GM23338 (cell line): Measurements from ENCODE around the gene IMMP2L. TPM values are rescaled to one million over a fixed set of nuclear protein-coding genes. Genes with fewer than 3 reads are reported as not detected.

Experiments used
- ATAC-seq: fragments of 200-7000 bp; cut with Tn5 transposase; 3 replicates; pipeline ENCODE4 v1.9.1; 2020
- DNase-seq: peaks from one replicate; pipeline ENCODE4 v3.0.0-alpha.2; 2015; ENCODE audit warnings: low spot score
- H2AFZ ChIP-seq: fragments of 200-600 bp; sonication (generic); 2 replicates; pipeline ENCODE4 v1.8.0; 2016; ENCODE audit warnings: antibody characterized with exemption, mild to moderate bottlenecking, moderate library complexity
- H3F3A ChIP-seq: fragments of 200-600 bp; sonication (generic); replicated peaks from 2 replicates; pipeline ENCODE4 v1.8.0; 2017; ENCODE audit warnings: antibody characterized with exemption, mixed run types, low read depth
- H3K27ac ChIP-seq: fragments of 200-600 bp; sonication (generic); 2 replicates; pipeline ENCODE4 v1.6.1; 2016; ENCODE audit warnings: low read depth
- H3K27me3 ChIP-seq: fragments of 200-600 bp; sonication (generic); 2 replicates; pipeline ENCODE4 v1.8.0; 2016; ENCODE audit warnings: mild to moderate bottlenecking, mixed run types, moderate library complexity; ENCODE audit not compliant: insufficient read depth
- H3K36me3 ChIP-seq: fragments of 200-600 bp; sonication (generic); 2 replicates; pipeline ENCODE4 v1.8.0; 2016; ENCODE audit warnings: mild to moderate bottlenecking; ENCODE audit not compliant: insufficient read depth
- H3K4me1 ChIP-seq: fragments of 200-600 bp; sonication (generic); 2 replicates; pipeline ENCODE4 v1.8.0; 2016; ENCODE audit warnings: mild to moderate bottlenecking, moderate library complexity; ENCODE audit not compliant: insufficient read depth
- H3K4me2 ChIP-seq: fragments of 200-600 bp; sonication (generic); 2 replicates; pipeline ENCODE4 v1.7.1; 2017; ENCODE audit warnings: mixed run types
- H3K4me3 ChIP-seq: fragments of 200-600 bp; sonication (generic); 2 replicates; pipeline ENCODE4 v1.6.1; 2016; ENCODE audit warnings: mixed run types
- H3K79me2 ChIP-seq: fragments of 200-600 bp; sonication (generic); replicated peaks from 2 replicates; pipeline ENCODE4 v1.8.0; 2017; ENCODE audit warnings: mild to moderate bottlenecking; ENCODE audit not compliant: insufficient read depth
- H3K9me2 ChIP-seq: fragments of 200-600 bp; sonication (generic); 2 replicates; pipeline ENCODE4 v1.8.0; 2017; ENCODE audit not compliant: insufficient read depth
- H4K20me1 ChIP-seq: fragments of 200-600 bp; sonication (generic); replicated peaks from 2 replicates; pipeline ENCODE4 v1.8.0; 2017; ENCODE audit warnings: mild to moderate bottlenecking; ENCODE audit not compliant: insufficient read depth
- H3K27ac Mint-ChIP-seq: 2 replicates; pipeline ENCODE4 v1.8.0; 2020; ENCODE audit warnings: inconsistent platforms, mild to moderate bottlenecking, moderate library complexity, mixed read lengths
- H3K27me3 Mint-ChIP-seq: 3 replicates; pipeline ENCODE4 v1.8.0; 2022; ENCODE audit warnings: low read depth, mild to moderate bottlenecking, moderate library complexity, mixed read lengths, inconsistent platforms; ENCODE audit not compliant: insufficient read depth, poor library complexity
- H3K36me3 Mint-ChIP-seq: 3 replicates; pipeline ENCODE4 v1.8.0; 2021; ENCODE audit warnings: low read depth, mild to moderate bottlenecking, inconsistent platforms, moderate library complexity, mixed read lengths
- H3K4me1 Mint-ChIP-seq: 3 replicates; pipeline ENCODE4 v1.8.0; 2020; ENCODE audit warnings: mild to moderate bottlenecking, inconsistent platforms, mixed read lengths
- H3K4me3 Mint-ChIP-seq: 3 replicates; pipeline ENCODE4 v1.8.0; 2021; ENCODE audit warnings: moderate library complexity, mild to moderate bottlenecking, inconsistent platforms, mixed read lengths
- H3K9me3 Mint-ChIP-seq: 3 replicates; pipeline ENCODE4 v1.8.0; 2020; ENCODE audit warnings: moderate library complexity, mild to moderate bottlenecking, inconsistent platforms, mixed read lengths
- CREB1 ChIP-seq: fragments of 250-450 bp; sonication (Bioruptor Pico); IDR thresholded peaks from 2 replicates; pipeline ENCODE4 v1.5.0; 2020; ENCODE audit warnings: low read depth, mild to moderate bottlenecking, moderate library complexity
- CTCF ChIP-seq, 2 experiments: fragments of 200-600 bp in 1 of 2; sonication (generic) in 1 of 2; conservative IDR thresholded peaks; 2 replicates each; pipeline versions ENCODE4 v1.5.1 to v1.6.1; 2016 to 2017; ENCODE audit warnings: antibody characterized with exemption in 2 of 2, low read depth in 2 of 2, mild to moderate bottlenecking in 2 of 2, moderate library complexity in 1 of 2
- ETS1 ChIP-seq: IDR thresholded peaks from 2 replicates; pipeline ENCODE4 v1.6.1; 2016; ENCODE audit warnings: antibody characterized with exemption
- EZH2 ChIP-seq: fragments of 200-600 bp; sonication (generic); IDR thresholded peaks from one replicate; pipeline ENCODE4 v1.8.0; 2017; ENCODE audit warnings: antibody characterized with exemption, mild to moderate bottlenecking, low read depth; ENCODE audit not compliant: unreplicated experiment
- EZH2phosphoT487 ChIP-seq: fragments of 200-600 bp; sonication (generic); IDR thresholded peaks from one replicate; pipeline ENCODE4 v1.8.1; 2018; ENCODE audit warnings: antibody characterized with exemption; ENCODE audit not compliant: unreplicated experiment
- JUNB ChIP-seq: IDR thresholded peaks from one replicate; pipeline ENCODE4 v1.6.1; 2016; ENCODE audit warnings: antibody characterized with exemption; ENCODE audit not compliant: unreplicated experiment
- POLR2AphosphoS5 ChIP-seq: IDR thresholded peaks from 2 replicates; pipeline ENCODE4 v1.6.1; 2016; ENCODE audit warnings: antibody characterized with exemption, low read depth
- ZNF331 ChIP-seq: fragments of 250-450 bp; sonication (Bioruptor Pico); IDR thresholded peaks from 2 replicates; pipeline ENCODE4 v1.5.0; 2020; ENCODE audit warnings: low read depth, mild to moderate bottlenecking, moderate library complexity
- ZNF462 ChIP-seq: fragments of 250-450 bp; sonication (Bioruptor Pico); IDR thresholded peaks from 2 replicates; pipeline ENCODE4 v1.5.0; 2020; ENCODE audit warnings: mild to moderate bottlenecking, moderate library complexity
- polyA plus RNA-seq: library from polyadenylated mRNA; unstranded; fragments of >200 nt; fragmentation: Nextera tagmentation; extraction: Ambion mirVana; gene quantifications from 2 replicates; pipeline ENCODE4 v1.2.1, GENCODE V29; 2016
- total RNA-seq: library from RNA; depleted of rRNA; stranded (reverse); fragments of >200 nt; shearing (Covaris generic); gene quantifications from 2 replicates; pipeline ENCODE4 v1.2.3, GENCODE V29; 2014
- TF ChIP-seq, protein P1 (sequence below): IDR thresholded peaks from one replicate; pipeline ENCODE4 v1.6.1; 2018; ENCODE audit warnings: antibody characterized with exemption; ENCODE audit not compliant: unreplicated experiment

IMMP2L gene
- total and polyA plus RNA-seq, 2 experiments from 2014 or later: 7.3 to 14.0 TPM

DNA sequence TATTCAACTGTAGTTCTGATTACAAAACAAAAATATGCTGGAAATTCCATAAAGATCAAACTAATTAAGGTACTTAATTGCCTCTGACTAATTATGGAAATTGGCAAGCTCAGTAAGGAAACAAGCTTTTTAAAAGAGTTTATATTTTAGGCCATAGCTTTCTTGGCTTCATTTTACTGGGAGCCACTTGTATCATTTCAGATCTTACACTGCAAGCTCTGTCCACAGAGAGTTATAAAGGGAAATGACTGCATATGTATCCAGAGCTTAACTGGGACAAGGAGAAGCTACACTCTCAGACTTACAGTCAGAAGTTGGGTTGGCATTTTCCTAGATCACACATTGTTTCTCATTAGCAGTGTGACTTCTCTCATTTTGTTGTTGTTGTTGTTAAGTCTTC is 379.0 kb downstream of the IMMP2L start:
- Histone ChIP-seq H3K4me2 (no peak overlapping the region), H3K9me2 (no peaks in the 10 kb centered on the region)
- H3K9me3 Mint-ChIP-seq: no peaks in the 10 kb centered on the region

More for the DNA sequence above, 379.0 kb downstream of the IMMP2L start:
- DNase-seq: no peak
- no peak for ATAC-seq
- Histone ChIP-seq H3K27ac (no peak overlapping the region), H3K4me1 (no peaks in the 10 kb centered on the region), H3F3A (no peaks in the 10 kb centered on the region), H3K79me2 (no peaks in the 10 kb centered on the region), H4K20me1 (no peaks in the 10 kb centered on the region), H3K4me3 (no peak overlapping the region), H3K36me3 (no peaks in the 10 kb centered on the region), H2AFZ (no peak overlapping the region), H3K27me3 (no peaks in the 10 kb centered on the region)
- H3K36me3 Mint-ChIP-seq: no peaks in the 10 kb centered on the region
- TF ChIP-seq POLR2AphosphoS5 (no peak), EZH2 (no peak), JUNB (no peak), ZNF462 (CRISPR knock-in tag) (no peak), EZH2phosphoT487 (no peak), ETS1 (no peak), ZNF331 (CRISPR knock-in tag) (no peak), CREB1 (no peak), CTCF (conservative IDR thresholded peaks at IDR 0.05; ENCODE audit: low read depth in 2 of 2) (no peak)
- TF ChIP-seq, protein P1, sequence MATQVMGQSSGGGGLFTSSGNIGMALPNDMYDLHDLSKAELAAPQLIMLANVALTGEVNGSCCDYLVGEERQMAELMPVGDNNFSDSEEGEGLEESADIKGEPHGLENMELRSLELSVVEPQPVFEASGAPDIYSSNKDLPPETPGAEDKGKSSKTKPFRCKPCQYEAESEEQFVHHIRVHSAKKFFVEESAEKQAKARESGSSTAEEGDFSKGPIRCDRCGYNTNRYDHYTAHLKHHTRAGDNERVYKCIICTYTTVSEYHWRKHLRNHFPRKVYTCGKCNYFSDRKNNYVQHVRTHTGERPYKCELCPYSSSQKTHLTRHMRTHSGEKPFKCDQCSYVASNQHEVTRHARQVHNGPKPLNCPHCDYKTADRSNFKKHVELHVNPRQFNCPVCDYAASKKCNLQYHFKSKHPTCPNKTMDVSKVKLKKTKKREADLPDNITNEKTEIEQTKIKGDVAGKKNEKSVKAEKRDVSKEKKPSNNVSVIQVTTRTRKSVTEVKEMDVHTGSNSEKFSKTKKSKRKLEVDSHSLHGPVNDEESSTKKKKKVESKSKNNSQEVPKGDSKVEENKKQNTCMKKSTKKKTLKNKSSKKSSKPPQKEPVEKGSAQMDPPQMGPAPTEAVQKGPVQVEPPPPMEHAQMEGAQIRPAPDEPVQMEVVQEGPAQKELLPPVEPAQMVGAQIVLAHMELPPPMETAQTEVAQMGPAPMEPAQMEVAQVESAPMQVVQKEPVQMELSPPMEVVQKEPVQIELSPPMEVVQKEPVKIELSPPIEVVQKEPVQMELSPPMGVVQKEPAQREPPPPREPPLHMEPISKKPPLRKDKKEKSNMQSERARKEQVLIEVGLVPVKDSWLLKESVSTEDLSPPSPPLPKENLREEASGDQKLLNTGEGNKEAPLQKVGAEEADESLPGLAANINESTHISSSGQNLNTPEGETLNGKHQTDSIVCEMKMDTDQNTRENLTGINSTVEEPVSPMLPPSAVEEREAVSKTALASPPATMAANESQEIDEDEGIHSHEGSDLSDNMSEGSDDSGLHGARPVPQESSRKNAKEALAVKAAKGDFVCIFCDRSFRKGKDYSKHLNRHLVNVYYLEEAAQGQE: no peak
- no peaks in the 10 kb centered on the region for H3K27me3 Mint-ChIP-seq
- peaks cover 2% of the 10 kb centered on the region; the same call in 1 of the 3 replicates for H3K4me1 Mint-ChIP-seq
- H3K4me3 Mint-ChIP-seq: no peak overlapping the region
- no peak overlapping the region for H3K27ac Mint-ChIP-seq
